ENCODE data around the gene ST3GAL3.
"Not testable (repeated sequence)": the region's sequence is repeated elsewhere in the genome, so short reads cannot be mapped to it uniquely, and the experiment has no call there.

Gene ST3GAL3

GRCh38 chr1:43719063-43719462 is 11.7 kb downstream of the ST3GAL3 start:
- ATAC-seq: no peak
- Mint-ChIP-seq H3K27ac (peak overlapping the region in 1 of 2 donors; percentile 1), H3K27me3 (no peaks in the 10 kb centered on the region), H3K9me3 (no peaks in the 10 kb centered on the region), H3K4me1 (no peaks in the 10 kb centered on the region), H3K4me3 (no peak overlapping the region)
- DNase-seq: no peak

GRCh38 chr1:43719670-43720419 is 12.5 kb downstream of the ST3GAL3 start:
- not testable (repeated sequence) for H3K27me3 Mint-ChIP-seq, DNase-seq, ATAC-seq, H3K9me3 Mint-ChIP-seq, H3K4me3 Mint-ChIP-seq, H3K4me1 Mint-ChIP-seq
- H3K27ac Mint-ChIP-seq: peak overlapping the region in 1 of 2 donors; percentile 11

- Mint-ChIP-seq H3K27ac (no peak overlapping the region), H3K4me1 (no peaks in the 10 kb centered on the region), H3K27me3 (no peaks in the 10 kb centered on the region), H3K4me3 (no peak overlapping the region), H3K9me3 (no peaks in the 10 kb centered on the region)
- ATAC-seq: no peak
- DNase-seq: no peak
Observed at GRCh38 chr1:43722810-43723209, 15.5 kb downstream of the ST3GAL3 start.

GRCh38 chr1:43729816-43730463 is 22.6 kb downstream of the ST3GAL3 start:
- ATAC-seq (no peak), DNase-seq (no peak)
- no peak overlapping the region for H3K27ac Mint-ChIP-seq
- no peaks in the 10 kb centered on the region for H3K9me3 Mint-ChIP-seq
- H3K4me1 Mint-ChIP-seq: peaks cover 7% of the 10 kb centered on the region
- H3K27me3 Mint-ChIP-seq: no peaks in the 10 kb centered on the region
- no peak overlapping the region for H3K4me3 Mint-ChIP-seq

GRCh38 chr1:43731867-43732531 is 24.7 kb downstream of the ST3GAL3 start:
- DNase-seq (no peak), ATAC-seq (no peak)
- no peaks in the 10 kb centered on the region for H3K27me3 Mint-ChIP-seq
- no peaks in the 10 kb centered on the region for H3K9me3 Mint-ChIP-seq
- no peak overlapping the region for H3K4me3 Mint-ChIP-seq
- no peak overlapping the region for H3K27ac Mint-ChIP-seq
- peaks cover 7% of the 10 kb centered on the region for H3K4me1 Mint-ChIP-seq

GRCh38 chr1:43736819-43737218 is 29.5 kb downstream of the ST3GAL3 start:
- H3K27ac Mint-ChIP-seq: no peak overlapping the region
- H3K4me1 Mint-ChIP-seq: peaks cover 7% of the 10 kb centered on the region
- no peaks in the 10 kb centered on the region for H3K27me3 Mint-ChIP-seq
- DNase-seq: no peak
- H3K4me3 Mint-ChIP-seq: no peak overlapping the region
- no peak for ATAC-seq
- no peaks in the 10 kb centered on the region for H3K9me3 Mint-ChIP-seq

- ATAC-seq (no peak), DNase-seq (no peak)
- no peaks in the 10 kb centered on the region for H3K4me1 Mint-ChIP-seq
- no peaks in the 10 kb centered on the region for H3K27me3 Mint-ChIP-seq
- H3K27ac Mint-ChIP-seq: no peak overlapping the region
- H3K9me3 Mint-ChIP-seq: no peaks in the 10 kb centered on the region
- H3K4me3 Mint-ChIP-seq: no peak overlapping the region
Observed at GRCh38 chr1:43742026-43742425, 34.7 kb downstream of the ST3GAL3 start.

- no peaks in the 10 kb centered on the region for H3K9me3 Mint-ChIP-seq
- no peaks in the 10 kb centered on the region for H3K27me3 Mint-ChIP-seq
- no peaks in the 10 kb centered on the region for H3K4me1 Mint-ChIP-seq
- no peak overlapping the region for H3K4me3 Mint-ChIP-seq
- ATAC-seq: no peak
- DNase-seq: no peak
- peak overlapping the region in 1 of 2 donors; percentile 35 for H3K27ac Mint-ChIP-seq
Observed at GRCh38 chr1:43743206-43743605, 35.9 kb downstream of the ST3GAL3 start.

- no peak overlapping the region for H3K27ac Mint-ChIP-seq
- H3K4me3 Mint-ChIP-seq: no peak overlapping the region
- DNase-seq (no peak), ATAC-seq (no peak)
- H3K4me1 Mint-ChIP-seq: no peaks in the 10 kb centered on the region
- no peaks in the 10 kb centered on the region for H3K27me3 Mint-ChIP-seq
- no peaks in the 10 kb centered on the region for H3K9me3 Mint-ChIP-seq
Observed at GRCh38 chr1:43747736-43748135, 40.4 kb downstream of the ST3GAL3 start.

- peaks cover 9% of the 10 kb centered on the region for H3K4me1 Mint-ChIP-seq
- ATAC-seq (no peak), DNase-seq (no peak)
- H3K27ac Mint-ChIP-seq: no peak overlapping the region
- no peak overlapping the region for H3K4me3 Mint-ChIP-seq
- no peaks in the 10 kb centered on the region for H3K27me3 Mint-ChIP-seq
- no peaks in the 10 kb centered on the region for H3K9me3 Mint-ChIP-seq
Observed at GRCh38 chr1:43750083-43750482, 42.7 kb downstream of the ST3GAL3 start.

GRCh38 chr1:43753422-43753821 is 46.1 kb downstream of the ST3GAL3 start:
- ATAC-seq (no peak), DNase-seq (no peak)
- no peaks in the 10 kb centered on the region for H3K27me3 Mint-ChIP-seq

GRCh38 chr1:43754892-43755291 is 47.6 kb downstream of the ST3GAL3 start:
- no peaks in the 10 kb centered on the region for H3K9me3 Mint-ChIP-seq
- no peak overlapping the region for H3K4me3 Mint-ChIP-seq
- DNase-seq (no peak), ATAC-seq (no peak)
- peaks cover 9% of the 10 kb centered on the region for H3K4me1 Mint-ChIP-seq
- no peak overlapping the region for H3K27ac Mint-ChIP-seq
- H3K27me3 Mint-ChIP-seq: no peaks in the 10 kb centered on the region

More at GRCh38 chr1:43753422-43753821, 46.1 kb downstream of the ST3GAL3 start:
- Mint-ChIP-seq H3K4me1 (peaks cover 9% of the 10 kb centered on the region), H3K9me3 (no peaks in the 10 kb centered on the region), H3K4me3 (no peak overlapping the region), H3K27ac (peak overlapping the region in 1 of 2 donors; percentile 10)

- no peaks in the 10 kb centered on the region for H3K9me3 Mint-ChIP-seq
Observed at GRCh38 chr1:43757343-43758053, 50.2 kb downstream of the ST3GAL3 start.

GRCh38 chr1:43760745-43761317 is 53.5 kb downstream of the ST3GAL3 start:
- DNase-seq: no peak
- no peak overlapping the region for H3K27ac Mint-ChIP-seq
- ATAC-seq: no peak
- no peaks in the 10 kb centered on the region for H3K9me3 Mint-ChIP-seq
- H3K4me1 Mint-ChIP-seq: no peaks in the 10 kb centered on the region
- no peaks in the 10 kb centered on the region for H3K27me3 Mint-ChIP-seq
- no peak overlapping the region for H3K4me3 Mint-ChIP-seq

More at GRCh38 chr1:43757343-43758053, 50.2 kb downstream of the ST3GAL3 start:
- Mint-ChIP-seq H3K4me1 (peaks cover 9% of the 10 kb centered on the region), H3K27ac (no peak overlapping the region), H3K27me3 (no peaks in the 10 kb centered on the region), H3K4me3 (no peak overlapping the region)
- DNase-seq (no peak), ATAC-seq (no peak)

GRCh38 chr1:43763497-43763973 is 56.2 kb downstream of the ST3GAL3 start:
- no peaks in the 10 kb centered on the region for H3K4me1 Mint-ChIP-seq
- no peak overlapping the region for H3K27ac Mint-ChIP-seq
- no peaks in the 10 kb centered on the region for H3K9me3 Mint-ChIP-seq
- no peak overlapping the region for H3K4me3 Mint-ChIP-seq
- ATAC-seq (peak; percentile 76), DNase-seq (peak; percentile 34 to 42)
- H3K27me3 Mint-ChIP-seq: no peaks in the 10 kb centered on the region

All from stimulated activated naive CD8-positive, alpha-beta T cell treated with anti-CD3 and anti-CD28 coated beads, Interleukin-15, amount 100 ng/mL, for 72 hours (primary cell).